CD1c-positive myeloid dendritic cell (primary cell): ENCODE results near the gene ADAMTS2.
"Not testable (repeated sequence)": the region's sequence is repeated elsewhere in the genome, so short reads cannot be mapped to it uniquely, and the experiment has no call there.

ENCODE experiments used
- DNase-seq: peaks from one replicate; pipeline ENCODE4 v3.0.0-alpha.2; 2016; ENCODE audit errors: extremely low spot score

ADAMTS2 gene

DNA sequence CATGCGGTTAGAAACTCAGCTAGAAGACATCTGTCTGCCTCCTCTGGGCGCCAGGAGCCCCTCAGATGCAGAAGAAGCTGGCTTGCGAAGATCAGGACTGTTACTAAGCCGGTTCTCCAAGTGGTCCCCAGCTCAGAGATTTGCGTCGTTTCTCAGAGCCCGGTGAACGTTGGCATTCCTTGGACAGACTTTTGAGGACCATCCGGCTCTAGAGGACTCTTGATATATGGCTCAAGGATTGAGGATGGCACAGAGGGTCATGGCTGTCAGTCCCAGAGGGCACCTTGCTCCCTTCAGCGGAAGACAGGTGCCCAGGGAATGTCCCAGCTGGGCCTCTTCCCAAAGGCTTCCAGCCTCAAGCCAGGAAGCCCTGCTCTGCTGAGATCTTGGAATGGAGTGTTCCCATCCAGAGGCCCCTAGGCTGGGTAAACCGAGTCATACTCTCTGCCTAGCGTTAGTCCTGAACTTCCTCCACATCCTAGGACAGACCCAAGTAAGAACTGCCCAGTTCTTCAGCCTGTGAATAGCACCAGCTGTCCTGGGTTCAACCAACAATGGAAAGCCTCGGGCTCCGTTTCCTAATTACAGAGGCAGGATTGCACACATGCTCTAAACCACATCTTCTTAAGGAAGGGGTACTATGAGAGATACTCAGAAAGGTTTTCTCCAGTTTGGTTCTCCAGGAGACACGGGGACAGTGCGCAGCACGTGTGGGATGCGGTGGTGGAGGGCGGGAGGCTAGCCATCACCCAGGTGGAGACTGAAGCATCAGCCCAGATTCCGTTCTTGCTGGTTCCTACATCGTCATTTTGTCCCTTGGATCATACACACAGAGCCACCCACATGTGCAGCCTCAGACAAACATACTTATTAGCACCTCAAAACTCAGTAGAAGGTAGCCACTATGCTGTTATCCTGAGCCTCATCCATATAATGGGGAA is 233.7 kb downstream of the ADAMTS2 start:
- DNase-seq: no peak

DNA sequence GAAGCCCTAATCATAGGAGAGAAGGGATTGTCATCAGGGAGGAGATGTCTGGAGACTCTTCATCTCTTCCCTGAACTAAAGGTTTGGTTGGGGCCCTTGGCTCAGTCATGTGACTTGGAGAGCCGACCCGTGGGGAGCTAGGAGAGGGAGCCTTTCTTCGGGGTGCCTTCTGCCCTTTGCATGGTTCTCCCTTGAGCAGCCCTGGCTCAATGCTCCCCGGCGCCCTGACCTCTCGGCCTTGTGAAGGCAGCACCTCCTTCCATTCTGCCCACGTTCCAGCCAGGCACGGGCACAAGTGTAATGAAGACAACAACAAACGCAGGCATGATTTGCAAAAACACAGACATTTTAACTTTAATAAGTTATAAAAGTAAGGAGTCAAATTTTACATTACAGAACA is 234.7 kb downstream of the ADAMTS2 start:
- DNase-seq: no peak

DNA sequence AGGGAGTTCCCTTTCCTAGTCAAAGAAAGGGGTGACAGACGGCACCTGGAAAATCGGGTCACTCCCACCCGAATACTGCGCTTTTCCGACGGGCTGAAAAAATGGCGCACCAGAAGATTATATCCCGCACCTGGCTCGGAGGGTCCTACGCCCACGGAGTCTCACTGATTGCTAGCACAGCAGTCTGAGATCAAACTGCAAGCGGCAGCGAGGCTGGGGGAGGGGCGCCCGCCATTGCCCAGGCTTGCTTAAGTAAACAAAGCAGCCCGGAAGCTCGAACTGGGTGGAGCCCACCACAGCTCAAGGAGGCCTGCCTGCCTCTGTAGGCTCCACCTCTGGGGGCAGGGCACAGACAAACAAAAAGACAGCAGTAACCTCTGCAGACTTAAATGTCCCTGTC is 244.0 kb downstream of the ADAMTS2 start:
- not testable (repeated sequence) for DNase-seq

- no peak for DNase-seq
These were observed 255.8 kb downstream of the ADAMTS2 start for GRCh38 chr5:179089502-179089901.

DNA sequence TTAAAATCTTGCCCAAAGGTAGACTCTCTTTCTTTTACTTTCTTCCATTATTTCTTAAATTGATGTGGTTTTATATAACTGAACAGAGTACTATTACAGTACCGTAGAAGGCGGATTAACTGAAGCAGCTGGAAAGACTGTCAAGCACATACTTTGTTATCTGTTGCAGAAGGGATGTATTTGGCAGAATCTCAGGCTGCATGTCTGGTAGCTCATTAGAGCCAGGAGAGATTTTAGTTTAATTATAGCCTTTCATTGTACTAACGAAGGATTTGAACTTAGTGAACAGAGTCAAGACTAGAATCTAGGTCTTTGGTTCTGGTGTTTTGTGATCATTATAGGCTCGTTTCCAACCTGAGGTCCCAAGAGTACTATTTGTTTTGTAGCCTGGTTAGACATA is 264.5 kb downstream of the ADAMTS2 start:
- no peak for DNase-seq

GRCh38 chr5:179079165-179079987 is 265.9 kb downstream of the ADAMTS2 start:
- no peak for DNase-seq

DNA sequence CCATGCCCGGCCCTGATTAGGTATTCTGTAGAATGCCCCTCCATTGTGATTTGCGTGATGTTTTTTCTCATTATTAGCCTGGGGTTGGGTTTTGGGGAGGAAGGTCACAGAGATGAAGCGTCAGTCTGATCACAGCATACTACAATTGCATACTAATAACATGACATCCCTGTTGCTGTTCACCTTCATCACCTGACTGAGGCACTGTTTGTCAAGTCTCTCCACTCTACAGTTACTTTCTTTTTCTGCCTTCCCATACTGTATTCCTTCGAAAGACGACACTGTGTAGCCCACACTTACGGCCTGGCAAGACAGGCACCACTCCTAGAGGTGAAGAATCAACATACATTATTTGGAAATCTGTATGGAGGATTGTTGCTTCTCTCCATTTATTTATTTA is 279.6 kb downstream of the ADAMTS2 start:
- DNase-seq: no peak

- no peak for DNase-seq
These were observed 284.2 kb downstream of the ADAMTS2 start for GRCh38 chr5:179061025-179061424.
